GM10266 (cell line): ENCODE measurements around the gene ASB9.

ENCODE experiments used
- DNase-seq: peaks from one replicate; pipeline ENCODE4 v3.0.0; 2012; ENCODE audit errors: extremely low spot score
- TF ChIP-seq, protein P1 (sequence below): IDR thresholded peaks from 2 replicates; pipeline ENCODE4 v1.5.1; 2012; ENCODE audit warnings: mild to moderate bottlenecking, low read depth; ENCODE audit not compliant: control insufficient read depth, insufficient read depth; ENCODE audit errors: missing control alignments

ASB9 gene

DNA sequence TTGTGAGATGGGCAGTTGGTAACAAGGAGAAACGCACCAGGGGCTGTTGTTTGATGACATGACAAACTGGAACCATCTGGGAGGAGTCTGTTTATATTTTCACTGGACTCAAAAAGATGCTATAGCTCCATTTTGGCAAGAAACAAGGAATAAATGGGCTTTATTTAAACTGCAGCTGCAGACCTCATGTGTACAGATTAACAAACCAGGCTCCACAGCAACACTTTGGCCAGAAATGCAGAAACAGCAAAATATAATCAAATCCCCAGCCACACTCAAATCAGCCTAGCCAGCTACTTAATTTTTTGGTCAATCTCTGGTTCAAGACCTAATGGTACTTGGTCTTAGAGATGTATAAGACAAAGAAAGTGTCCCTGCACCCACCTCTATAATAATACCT lies 52.7 kb downstream of the ASB9 start:
- no peak for DNase-seq
- TF ChIP-seq, protein P1, sequence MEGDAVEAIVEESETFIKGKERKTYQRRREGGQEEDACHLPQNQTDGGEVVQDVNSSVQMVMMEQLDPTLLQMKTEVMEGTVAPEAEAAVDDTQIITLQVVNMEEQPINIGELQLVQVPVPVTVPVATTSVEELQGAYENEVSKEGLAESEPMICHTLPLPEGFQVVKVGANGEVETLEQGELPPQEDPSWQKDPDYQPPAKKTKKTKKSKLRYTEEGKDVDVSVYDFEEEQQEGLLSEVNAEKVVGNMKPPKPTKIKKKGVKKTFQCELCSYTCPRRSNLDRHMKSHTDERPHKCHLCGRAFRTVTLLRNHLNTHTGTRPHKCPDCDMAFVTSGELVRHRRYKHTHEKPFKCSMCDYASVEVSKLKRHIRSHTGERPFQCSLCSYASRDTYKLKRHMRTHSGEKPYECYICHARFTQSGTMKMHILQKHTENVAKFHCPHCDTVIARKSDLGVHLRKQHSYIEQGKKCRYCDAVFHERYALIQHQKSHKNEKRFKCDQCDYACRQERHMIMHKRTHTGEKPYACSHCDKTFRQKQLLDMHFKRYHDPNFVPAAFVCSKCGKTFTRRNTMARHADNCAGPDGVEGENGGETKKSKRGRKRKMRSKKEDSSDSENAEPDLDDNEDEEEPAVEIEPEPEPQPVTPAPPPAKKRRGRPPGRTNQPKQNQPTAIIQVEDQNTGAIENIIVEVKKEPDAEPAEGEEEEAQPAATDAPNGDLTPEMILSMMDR = no peak

DNA sequence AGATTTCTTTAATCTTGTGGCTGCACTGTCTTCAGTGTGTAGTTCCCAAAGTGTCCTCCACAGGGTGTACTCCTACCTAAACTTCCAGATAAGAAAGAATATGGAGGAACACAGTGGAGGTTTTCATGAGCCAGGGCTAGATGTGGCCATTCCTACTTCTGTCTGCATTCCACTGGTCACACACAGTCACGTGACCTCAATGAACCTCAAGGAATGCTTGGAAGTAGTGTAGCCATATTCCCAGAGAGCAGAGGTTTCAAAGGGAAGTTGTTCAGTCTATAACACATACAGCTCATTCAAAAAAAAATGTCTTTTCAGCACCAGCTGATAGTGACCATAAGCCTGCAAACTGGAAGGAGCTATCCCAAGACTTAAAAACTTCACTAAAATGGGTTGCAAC lies 53.6 kb downstream of the ASB9 start:
- no peak for DNase-seq
- TF ChIP-seq, protein P1 = no peak

DNA sequence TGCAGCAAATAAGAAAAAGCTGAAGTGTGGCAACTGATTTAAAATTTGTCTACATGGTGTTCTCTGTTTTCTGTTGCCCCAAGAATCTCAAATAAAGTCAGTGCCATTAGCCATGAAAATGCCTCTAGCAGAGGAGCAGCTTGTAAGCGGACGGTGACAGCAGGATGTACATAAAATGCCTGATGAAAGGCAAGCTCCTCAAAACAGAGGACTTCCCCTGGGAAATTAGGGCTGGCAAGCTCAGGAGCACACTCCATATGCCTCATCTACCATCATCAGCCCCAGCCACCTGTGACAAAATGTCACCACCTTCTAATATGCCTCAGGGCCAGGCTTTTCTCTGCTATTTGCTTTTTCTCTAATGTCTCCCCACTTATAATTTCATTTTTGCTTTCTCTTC lies 54.5 kb downstream of the ASB9 start:
- TF ChIP-seq, protein P1 = no peak
- no peak for DNase-seq

DNA sequence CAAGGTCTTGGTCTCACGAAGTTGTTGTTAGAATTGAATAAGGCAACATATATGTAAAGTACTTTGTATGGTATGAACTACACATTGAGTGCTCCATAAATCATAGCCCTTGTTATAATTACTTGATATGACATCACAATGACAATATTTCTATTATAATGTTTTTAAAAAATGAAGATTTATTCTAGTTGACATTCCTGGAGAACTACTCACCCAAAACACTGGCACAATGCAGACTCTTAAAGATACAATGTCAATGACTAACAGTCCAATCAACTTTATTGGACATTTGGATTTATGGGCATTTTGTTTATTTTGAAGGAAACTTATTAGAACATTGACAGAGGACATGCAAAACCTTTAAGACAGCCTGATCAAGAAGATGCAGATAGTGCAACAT lies 55.3 kb downstream of the ASB9 start:
- TF ChIP-seq, protein P1 = no peak
- no peak for DNase-seq

DNA sequence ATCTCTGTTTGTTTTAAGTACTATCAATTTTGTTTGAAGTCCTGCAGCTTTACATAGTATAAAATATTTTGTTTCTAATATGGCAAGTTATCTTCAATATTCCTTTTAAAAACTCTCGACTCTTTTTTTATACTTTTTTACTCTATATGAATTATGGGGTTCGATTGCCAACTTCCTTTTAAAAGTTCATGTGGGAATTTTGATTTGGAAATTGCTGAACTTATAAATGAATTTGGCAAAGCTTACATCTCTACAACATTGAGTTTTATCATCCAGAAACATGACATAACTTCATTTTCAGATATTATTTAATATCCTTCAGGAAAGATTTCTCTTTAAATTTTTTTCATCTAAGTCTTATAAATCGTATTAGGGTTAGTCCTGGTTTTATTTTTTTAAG lies 60.8 kb downstream of the ASB9 start:
- no peak for DNase-seq
- TF ChIP-seq, protein P1 = no peak

DNA sequence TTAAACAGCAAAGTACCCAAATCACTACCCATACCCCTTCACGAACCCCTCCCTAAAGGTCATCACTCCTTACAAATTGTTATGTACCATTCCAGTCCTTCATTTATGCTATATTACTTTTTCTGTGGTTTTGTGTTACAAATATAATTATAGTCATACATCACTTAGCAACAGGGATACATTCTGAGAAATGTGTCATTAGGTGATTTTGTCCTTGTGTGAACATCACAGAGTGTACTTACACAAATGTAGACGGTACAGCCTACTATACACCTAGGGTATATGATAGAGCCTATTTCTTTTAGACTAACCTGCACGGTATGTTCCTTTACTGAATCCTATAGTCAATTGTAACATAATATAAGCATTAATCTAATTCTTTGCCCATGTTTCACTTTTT lies 61.9 kb downstream of the ASB9 start:
- no peak for DNase-seq
- TF ChIP-seq, protein P1 = no peak

DNA sequence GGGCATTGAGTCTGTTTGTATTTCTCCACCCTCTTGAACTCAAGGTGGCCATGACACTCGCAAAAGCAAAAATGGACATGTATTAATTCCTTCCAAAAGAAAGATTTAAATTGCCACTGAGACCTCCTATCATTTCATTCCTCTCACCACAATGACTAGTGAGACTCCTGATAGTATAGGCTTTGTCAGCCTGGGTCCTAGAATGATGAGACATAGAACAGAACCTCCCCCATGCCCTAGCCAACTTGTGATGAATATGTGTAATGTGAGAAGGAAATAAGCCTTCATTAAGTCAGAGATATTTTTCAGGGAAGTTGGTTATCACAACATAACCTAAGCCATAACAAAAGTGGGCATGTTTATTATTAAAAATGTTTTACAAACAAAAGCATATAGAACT lies 62.5 kb downstream of the ASB9 start:
- TF ChIP-seq, protein P1 = no peak
- DNase-seq = no peak
